NCI-H1417 treated with DMSO at 0.1 percent for 48 hours (cell line): Measurements from ENCODE around the gene TBC1D26.
"Not testable (repeated sequence)": the region's sequence is repeated elsewhere in the genome, so short reads cannot be mapped to it uniquely, and the experiment has no call there.

ENCODE experiments used
- DNase-seq: peaks from one replicate; lab custom pipeline; 2025; lab: John Stamatoyannopoulos, UW

TBC1D26 gene

GRCh38 chr17:15731900-15732299 lies at the start of gene TBC1D26:
Gene TBC1D26, plus strand, starts transcription at chr17:15732283. Its CDS starts 3,066 bp downstream, at chr17:15735349.
- DNase-seq, result not testable (repeated sequence)

GRCh38 chr17:15683135-15683534 lies 48.9 kb upstream of the TBC1D26 start:
- not testable (repeated sequence) for DNase-seq

- DNase-seq, result not testable (repeated sequence)
Measured at GRCh38 chr17:15683824-15684478, 48.1 kb upstream of the TBC1D26 start, which contains the start of gene TRIM16. Gene TRIM16, minus strand, starts transcription at chr17:15684311. Its CDS starts 32,702 bp downstream, at chr17:15651609.

GRCh38 chr17:15687494-15687893 lies 44.6 kb upstream of the TBC1D26 start:
- DNase-seq, result not testable (repeated sequence)

- DNase-seq, result not testable (repeated sequence)
Measured at GRCh38 chr17:15698967-15699366, 33.1 kb upstream of the TBC1D26 start.

GRCh38 chr17:15699413-15699924 lies 32.6 kb upstream of the TBC1D26 start, which contains the start of gene ZNF286A:
Gene ZNF286A, plus strand, starts transcription at chr17:15699752. Its CDS starts 578 bp downstream, at chr17:15700330.
- peak; percentile 92 for DNase-seq

GRCh38 chr17:15699937-15700336 lies 32.1 kb upstream of the TBC1D26 start:
- not testable (repeated sequence) for DNase-seq

GRCh38 chr17:15704239-15704638 lies 27.8 kb upstream of the TBC1D26 start:
- not testable (repeated sequence) for DNase-seq

GRCh38 chr17:15704813-15705212 lies 27.3 kb upstream of the TBC1D26 start:
- not testable (repeated sequence) for DNase-seq

- not testable (repeated sequence) for DNase-seq
Measured at GRCh38 chr17:15708879-15709278, 23.2 kb upstream of the TBC1D26 start.

- not testable (repeated sequence) for DNase-seq
Measured at GRCh38 chr17:15716601-15717563, 15.2 kb upstream of the TBC1D26 start.

GRCh38 chr17:15730535-15730934 lies 1.5 kb upstream of the TBC1D26 start:
- not testable (repeated sequence) for DNase-seq

- DNase-seq, result not testable (repeated sequence)
Measured at GRCh38 chr17:15733174-15733789, 1.2 kb downstream of the TBC1D26 start.

- not testable (repeated sequence) for DNase-seq
Measured at GRCh38 chr17:15736578-15736977, 4.5 kb downstream of the TBC1D26 start.

GRCh38 chr17:15738066-15738465 lies 6.0 kb downstream of the TBC1D26 start:
- no peak for DNase-seq

GRCh38 chr17:15739259-15739658 lies 7.2 kb downstream of the TBC1D26 start:
- not testable (repeated sequence) for DNase-seq

- not testable (repeated sequence) for DNase-seq
Measured at GRCh38 chr17:15740041-15740440, 8.0 kb downstream of the TBC1D26 start.

- DNase-seq, result no peak
Measured at GRCh38 chr17:15740570-15741120, 8.6 kb downstream of the TBC1D26 start.

GRCh38 chr17:15741624-15742023 lies 9.5 kb downstream of the TBC1D26 start:
- DNase-seq, result no peak

- no peak for DNase-seq
Measured at GRCh38 chr17:15742051-15742795, 10.1 kb downstream of the TBC1D26 start.

- DNase-seq, result no peak
Measured at GRCh38 chr17:15742921-15743320, 10.8 kb downstream of the TBC1D26 start.
